Loucy (cell line): Measurements from ENCODE around the gene BTN1A1.

Source experiments
- H2AFZ ChIP-seq: fragments of 200-600 bp; sonication (generic); 2 replicates; pipeline ENCODE4 v1.6.0; 2016; ENCODE audit warnings: antibody characterized with exemption, mild to moderate bottlenecking, low read length, moderate library complexity
- H3F3A ChIP-seq: fragments of 200-600 bp; 2 replicates; pipeline ENCODE4 v1.6.0; 2016; ENCODE audit warnings: antibody characterized with exemption, low read depth, mild to moderate bottlenecking
- H3K27me3 ChIP-seq: fragments of 200-600 bp; sonication (generic); 2 replicates; pipeline ENCODE4 v1.6.1; 2014; ENCODE audit warnings: low read length, mild to moderate bottlenecking; ENCODE audit not compliant: insufficient read depth, poor library complexity, severe bottlenecking
- H3K36me3 ChIP-seq: fragments of 200-600 bp; sonication (generic); 2 replicates; pipeline ENCODE4 v1.6.1; 2016; ENCODE audit warnings: low read length; ENCODE audit not compliant: insufficient read depth
- H3K4me1 ChIP-seq: fragments of 200-600 bp; sonication (generic); 2 replicates; pipeline ENCODE4 v1.5.1; 2014; ENCODE audit warnings: low read length, mild to moderate bottlenecking; ENCODE audit not compliant: insufficient read depth, poor library complexity, severe bottlenecking
- H3K4me2 ChIP-seq: fragments of 200-600 bp; sonication (generic); 2 replicates; pipeline ENCODE4 v1.6.0; 2014; ENCODE audit warnings: antibody characterized with exemption, low read length, low read depth, mild to moderate bottlenecking; ENCODE audit not compliant: poor library complexity, severe bottlenecking
- H3K4me3 ChIP-seq: fragments of 200-600 bp; sonication (generic); 2 replicates; pipeline ENCODE4 v1.5.1; 2014; ENCODE audit warnings: low read length, mild to moderate bottlenecking, mixed read lengths; ENCODE audit not compliant: poor library complexity, severe bottlenecking
- H3K79me2 ChIP-seq: fragments of 200-600 bp; sonication (generic); 2 replicates; pipeline ENCODE4 v1.6.1; 2014; ENCODE audit warnings: low read length; ENCODE audit not compliant: insufficient read depth
- H3K9ac ChIP-seq: fragments of 200-600 bp; sonication (generic); 2 replicates; pipeline ENCODE4 v1.6.0; 2014; ENCODE audit warnings: mild to moderate bottlenecking, low read depth, low read length, moderate library complexity; ENCODE audit not compliant: poor library complexity, severe bottlenecking
- H3K9me2 ChIP-seq: fragments of 200-600 bp; sonication (generic); replicated peaks from 2 replicates; pipeline ENCODE4 v1.6.1; 2016; ENCODE audit warnings: low read depth, low read length, mixed read lengths
- H3K9me3 ChIP-seq: fragments of 200-600 bp; sonication (generic); 2 replicates; pipeline ENCODE4 v1.6.1; 2014; ENCODE audit warnings: mild to moderate bottlenecking, antibody characterized with exemption, low read length, low read depth; ENCODE audit not compliant: insufficient read depth
- H4K20me1 ChIP-seq: fragments of 200-600 bp; sonication (generic); 2 replicates; pipeline ENCODE4 v1.6.0; 2014; ENCODE audit warnings: antibody characterized with exemption, low read length, mild to moderate bottlenecking; ENCODE audit not compliant: insufficient read depth, poor library complexity, severe bottlenecking
- EZH2phosphoT487 ChIP-seq: fragments of 200-600 bp; IDR thresholded peaks from 2 replicates; pipeline ENCODE4 v1.6.1; 2018; ENCODE audit warnings: antibody characterized with exemption, mild to moderate bottlenecking, moderate library complexity, borderline replicate concordance
- TF ChIP-seq, protein P1 (sequence below): fragments of 200-600 bp; sonication (generic); conservative IDR thresholded peaks from 2 replicates; pipeline ENCODE4 v1.5.1; 2014; ENCODE audit warnings: mild to moderate bottlenecking, antibody characterized with exemption, low read length

Gene BTN1A1

DNA sequence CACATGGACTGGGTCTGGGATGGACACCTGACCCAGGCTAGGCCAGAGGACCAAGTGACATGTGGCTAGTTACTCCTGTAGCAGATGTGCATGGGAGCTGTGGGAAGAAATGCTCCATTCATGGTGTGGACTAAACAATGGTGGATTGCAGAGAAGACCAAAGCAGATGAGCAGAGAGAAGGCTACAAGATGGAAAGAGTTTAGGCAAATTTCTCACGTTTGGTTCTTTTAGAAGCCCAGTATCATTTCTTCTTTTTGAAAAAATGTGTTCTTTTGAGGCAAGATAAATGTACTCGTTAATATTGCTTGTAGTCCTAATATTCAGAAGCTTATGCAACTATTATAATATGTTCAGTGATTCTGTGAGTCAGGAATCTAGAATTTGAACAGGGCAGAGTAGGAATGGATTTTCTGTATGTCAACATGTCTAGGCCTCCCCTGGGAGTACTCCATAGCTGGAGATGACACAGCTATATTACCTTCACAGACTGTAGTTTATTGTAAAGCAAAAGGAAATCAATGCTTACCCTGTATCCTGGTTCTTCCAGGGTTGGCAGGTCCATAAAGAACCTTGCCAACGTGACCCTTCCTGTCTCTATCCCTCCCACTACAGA, 44.6 kb upstream of the BTN1A1 start:
- Histone ChIP-seq H4K20me1 (peaks cover 10% of the 10 kb centered on the region), H3K27me3 (no peaks in the 10 kb centered on the region), H3F3A (no peaks in the 10 kb centered on the region), H3K4me3 (no peak overlapping the region), H3K9ac (no peak overlapping the region), H3K36me3 (no peaks in the 10 kb centered on the region), H3K4me2 (no peak overlapping the region), H3K9me3 (no peaks in the 10 kb centered on the region), H3K79me2 (peaks cover 27% of the 10 kb centered on the region), H2AFZ (no peak overlapping the region), H3K9me2 (no peaks in the 10 kb centered on the region), H3K4me1 (peaks cover 21% of the 10 kb centered on the region)
- no peak for TF ChIP-seq EZH2phosphoT487
- TF ChIP-seq, protein P1, sequence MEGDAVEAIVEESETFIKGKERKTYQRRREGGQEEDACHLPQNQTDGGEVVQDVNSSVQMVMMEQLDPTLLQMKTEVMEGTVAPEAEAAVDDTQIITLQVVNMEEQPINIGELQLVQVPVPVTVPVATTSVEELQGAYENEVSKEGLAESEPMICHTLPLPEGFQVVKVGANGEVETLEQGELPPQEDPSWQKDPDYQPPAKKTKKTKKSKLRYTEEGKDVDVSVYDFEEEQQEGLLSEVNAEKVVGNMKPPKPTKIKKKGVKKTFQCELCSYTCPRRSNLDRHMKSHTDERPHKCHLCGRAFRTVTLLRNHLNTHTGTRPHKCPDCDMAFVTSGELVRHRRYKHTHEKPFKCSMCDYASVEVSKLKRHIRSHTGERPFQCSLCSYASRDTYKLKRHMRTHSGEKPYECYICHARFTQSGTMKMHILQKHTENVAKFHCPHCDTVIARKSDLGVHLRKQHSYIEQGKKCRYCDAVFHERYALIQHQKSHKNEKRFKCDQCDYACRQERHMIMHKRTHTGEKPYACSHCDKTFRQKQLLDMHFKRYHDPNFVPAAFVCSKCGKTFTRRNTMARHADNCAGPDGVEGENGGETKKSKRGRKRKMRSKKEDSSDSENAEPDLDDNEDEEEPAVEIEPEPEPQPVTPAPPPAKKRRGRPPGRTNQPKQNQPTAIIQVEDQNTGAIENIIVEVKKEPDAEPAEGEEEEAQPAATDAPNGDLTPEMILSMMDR: no peak

DNA sequence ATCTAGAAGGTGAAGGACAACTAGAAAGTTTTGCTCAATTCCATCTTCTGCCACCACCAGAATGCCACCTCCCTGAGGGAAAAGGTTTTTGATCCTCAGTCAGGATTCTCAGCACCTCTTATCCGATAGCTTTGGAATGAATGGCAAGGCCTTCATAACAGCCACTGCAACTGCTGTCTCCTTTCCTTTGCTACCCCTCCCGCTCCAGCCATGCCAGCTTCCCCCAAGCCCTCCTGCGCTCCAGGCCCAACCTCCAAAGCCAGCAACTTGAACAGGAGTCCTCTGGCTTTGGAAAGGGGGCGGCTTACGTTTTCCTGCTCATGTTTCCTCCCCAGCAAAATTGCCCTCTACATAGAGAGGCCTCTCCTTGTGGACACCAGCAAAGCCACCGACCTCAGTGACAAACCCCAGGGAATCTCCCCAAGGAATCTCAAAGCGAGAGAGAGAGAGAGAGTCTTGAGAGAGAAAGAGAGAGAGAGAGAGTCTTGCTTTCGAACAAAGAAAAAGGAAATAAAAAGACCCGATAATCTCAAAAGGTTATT, 42.8 kb upstream of the BTN1A1 start:
- Histone ChIP-seq H3K4me3 (peak overlapping the region; percentile 89), H3K4me2 (peak overlapping the region; percentile 68), H3K4me1 (peaks cover 36% of the 10 kb centered on the region), H4K20me1 (peaks cover 14% of the 10 kb centered on the region), H3K79me2 (peaks cover 45% of the 10 kb centered on the region), H3K27me3 (no peaks in the 10 kb centered on the region), H3K9ac (peak overlapping the region; percentile 87), H3K9me3 (no peaks in the 10 kb centered on the region), H2AFZ (peak overlapping the region; percentile 95), H3K36me3 (peaks cover 2% of the 10 kb centered on the region; the same call in 1 of the 2 replicates), H3F3A (no peaks in the 10 kb centered on the region), H3K9me2 (no peaks in the 10 kb centered on the region)
- TF ChIP-seq, protein P1: no peak
- no peak for TF ChIP-seq EZH2phosphoT487

DNA sequence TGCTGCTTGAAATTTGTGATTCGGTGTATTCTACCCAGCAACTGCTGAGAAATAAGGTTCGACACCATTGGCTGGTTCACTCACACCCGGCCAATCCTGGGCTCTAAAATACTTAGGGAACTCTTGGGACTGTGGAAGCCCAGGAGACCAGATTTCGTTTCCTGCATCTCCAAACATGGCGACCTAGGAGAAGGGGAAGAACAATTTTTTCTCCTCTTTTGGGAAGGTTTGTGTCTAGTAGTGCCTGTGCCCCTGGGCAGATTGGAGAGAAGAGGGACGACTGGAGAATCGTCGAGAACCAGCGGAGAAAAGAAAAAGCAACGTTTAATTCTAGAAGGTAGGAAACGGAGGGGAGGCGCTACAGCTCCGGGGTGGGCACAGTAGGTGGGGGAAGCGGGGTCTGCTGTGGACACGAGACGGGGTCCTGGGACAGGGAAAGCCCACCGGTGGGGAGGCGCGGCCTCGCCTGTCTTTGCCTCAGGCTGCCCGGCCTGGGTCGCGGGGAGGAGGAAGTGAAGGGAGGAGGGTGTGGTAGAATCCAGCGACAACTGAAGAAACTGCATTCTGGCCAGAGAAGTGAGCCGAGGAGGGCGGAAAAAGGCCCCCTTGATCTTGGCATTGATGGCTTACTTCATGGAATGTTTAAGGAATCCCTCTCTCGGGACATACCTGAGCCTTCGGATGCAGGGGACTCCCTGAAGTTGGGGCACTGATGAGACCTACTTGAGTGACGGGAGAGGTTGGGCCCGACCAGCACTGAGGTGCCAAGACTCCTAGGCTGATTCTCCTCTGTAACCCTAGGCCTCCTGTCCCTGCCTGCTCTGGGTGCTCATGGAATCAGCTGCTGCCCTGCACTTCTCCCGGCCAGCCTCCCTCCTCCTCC, 42.1 kb upstream of the BTN1A1 start, which contains the start of gene BTN2A1:
Gene BTN2A1, plus strand, starts transcription at position 150 of the 883 bp plus-strand sequence. Its CDS starts 682 bp downstream, at position 832.
- Histone ChIP-seq H3F3A (no peaks in the 10 kb centered on the region), H3K4me2 (peak within 1 kb of the TSS; percentile 68), H3K9me3 (no peaks in the 10 kb centered on the region), H3K9ac (peak within 1 kb of the TSS; percentile 87), H3K79me2 (peaks cover 52% of the 10 kb centered on the region), H3K4me1 (peaks cover 42% of the 10 kb centered on the region), H2AFZ (peak within 1 kb of the TSS; percentile 95), H3K27me3 (no peaks in the 10 kb centered on the region), H3K9me2 (no peaks in the 10 kb centered on the region), H4K20me1 (peaks cover 16% of the 10 kb centered on the region), H3K4me3 (peak within 1 kb of the TSS; percentile 89), H3K36me3 (peaks cover 8% of the 10 kb centered on the region; the same call in 1 of the 2 replicates)
- TF ChIP-seq, protein P1: peak; percentile 31; the same call in 1 of the 2 replicates
- TF ChIP-seq EZH2phosphoT487: no peak
